GM12872 (cell line): ENCODE data around the gene NANOS1.

ENCODE experiments used
- CTCF ChIP-seq: IDR thresholded peaks from 3 replicates; pipeline ENCODE4 v1.5.1; 2011; ENCODE audit warnings: low read depth, mild to moderate bottlenecking, low read length, moderate library complexity; ENCODE audit not compliant: insufficient read depth

Gene NANOS1

GRCh38 chr10:118998183-118998582 is 31.3 kb upstream of the NANOS1 start:
- TF ChIP-seq CTCF: no peak

DNA sequence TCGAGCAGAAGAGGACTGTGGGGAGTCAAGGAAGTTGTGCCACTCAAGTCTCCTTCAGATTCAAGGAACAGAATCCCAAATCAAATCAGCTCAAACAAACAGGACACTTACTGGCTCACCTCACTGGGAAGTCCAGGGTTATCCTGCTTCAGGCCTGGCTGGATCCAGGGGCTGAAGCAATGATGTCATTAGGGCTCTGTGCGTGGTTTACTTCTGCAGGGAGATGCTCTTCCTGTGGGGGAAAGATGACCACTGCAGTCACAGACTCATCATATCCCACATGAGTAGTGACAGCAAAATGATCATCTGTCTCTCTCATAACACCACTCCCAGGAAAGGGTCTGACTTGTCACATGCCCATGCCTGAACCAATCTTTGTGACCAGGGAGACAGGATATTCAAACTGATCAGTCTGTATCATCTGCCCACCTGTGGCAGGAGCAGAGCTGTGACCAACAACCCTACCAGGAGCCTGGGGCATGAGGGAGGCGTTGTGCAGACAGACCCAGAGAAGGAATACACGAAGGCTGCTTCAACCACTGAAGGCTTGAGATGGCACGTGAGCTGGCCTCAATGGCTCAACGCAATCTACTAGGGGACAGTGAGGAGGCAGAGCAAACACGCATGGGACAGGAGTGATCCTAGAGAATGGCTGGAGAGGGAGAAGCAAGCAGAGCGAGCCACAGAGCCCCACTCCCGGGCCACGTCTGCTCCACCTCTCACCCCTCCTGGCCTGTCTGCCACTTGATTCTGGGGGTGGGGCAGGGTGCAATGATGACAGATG is 27.6 kb upstream of the NANOS1 start:
- no peak for TF ChIP-seq CTCF

DNA sequence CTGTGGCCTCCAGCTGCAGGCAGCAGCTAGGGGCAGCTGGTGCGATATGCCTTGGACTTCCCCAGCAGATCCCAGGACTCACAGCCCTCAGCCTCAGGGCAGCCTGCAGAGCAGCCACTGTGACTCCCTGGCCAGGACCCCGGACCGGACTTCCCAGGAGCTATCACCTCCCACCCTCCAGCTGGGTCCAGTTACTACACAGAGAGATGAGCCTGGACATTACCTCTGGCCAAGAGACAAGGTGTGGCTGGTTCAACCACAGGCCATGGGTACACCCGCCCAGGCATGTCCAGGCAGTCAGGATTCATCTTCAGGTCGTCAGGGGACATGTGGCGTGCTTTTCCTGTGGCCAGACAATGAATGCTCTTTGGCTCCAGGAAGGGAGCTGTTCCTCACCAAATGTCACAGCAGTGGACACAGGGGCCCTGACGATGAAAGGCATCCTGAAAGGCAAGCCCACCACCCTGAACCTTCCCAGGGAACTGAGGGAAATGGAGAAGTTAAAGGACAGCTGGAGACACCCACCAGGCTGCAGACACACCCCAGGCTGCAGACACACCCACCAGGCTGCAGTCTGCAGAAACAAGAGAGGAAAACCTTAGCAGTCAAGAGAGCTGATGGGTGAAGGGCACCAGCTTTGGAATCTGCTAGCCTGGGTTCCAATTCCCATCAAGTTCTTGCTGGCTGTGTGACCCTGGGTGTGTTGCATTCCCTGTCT is 25.8 kb upstream of the NANOS1 start:
- no peak for TF ChIP-seq CTCF

- no peak for TF ChIP-seq CTCF
Observed at GRCh38 chr10:119005362-119006043, 24.0 kb upstream of the NANOS1 start.

DNA sequence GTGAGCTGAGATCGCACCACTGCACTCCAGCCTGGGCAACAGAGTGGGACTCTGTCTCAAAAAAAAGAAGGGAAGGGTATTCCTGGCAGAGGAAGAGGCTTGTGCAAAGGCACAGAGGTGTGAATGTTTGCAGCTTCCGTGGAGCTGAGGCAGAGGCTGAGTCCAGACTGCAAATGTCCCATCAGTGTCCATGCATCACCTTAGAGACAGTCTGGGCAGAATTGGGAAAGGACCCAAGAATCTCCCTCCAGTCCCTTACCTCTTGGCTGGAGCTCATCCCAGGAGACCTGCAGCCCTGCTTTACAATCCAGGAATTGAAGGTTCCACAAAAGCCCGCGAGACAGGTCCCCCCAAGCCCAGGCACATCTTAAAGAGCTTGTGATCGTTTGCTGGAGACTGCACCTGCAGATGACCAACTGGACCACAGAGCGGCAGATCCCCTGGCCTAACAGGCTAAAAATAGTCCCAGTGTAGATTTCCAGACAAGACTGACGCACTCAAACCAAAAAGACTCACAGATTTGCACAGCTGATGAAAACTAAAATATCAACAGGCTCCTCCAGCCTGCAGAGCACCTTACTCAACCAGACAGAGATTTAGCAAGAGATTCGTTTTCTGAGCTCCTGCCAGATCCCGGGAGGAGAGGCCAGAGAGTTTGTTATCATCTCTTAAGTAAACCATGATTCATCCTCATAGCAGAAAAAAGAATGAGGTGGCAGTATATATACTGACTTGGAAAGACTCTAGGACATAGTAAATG is 22.9 kb upstream of the NANOS1 start:
- TF ChIP-seq CTCF: no peak

GRCh38 chr10:119007211-119007574 is 22.3 kb upstream of the NANOS1 start:
- TF ChIP-seq CTCF: no peak

DNA sequence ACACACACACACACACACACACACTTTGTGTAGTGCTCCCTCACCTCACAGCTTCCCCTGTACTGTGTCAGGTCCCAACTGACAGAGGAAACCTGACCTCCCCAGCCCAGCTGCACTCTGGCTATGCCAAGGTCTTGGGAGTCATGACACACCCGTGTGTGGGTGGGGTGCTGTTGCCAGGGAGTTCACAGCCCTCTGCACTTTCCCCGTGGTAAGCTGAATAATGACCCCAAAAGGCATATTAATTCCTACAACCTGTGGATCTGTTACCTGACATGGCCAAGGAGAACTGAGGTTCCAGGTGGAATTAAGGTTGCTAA is 8.9 kb upstream of the NANOS1 start:
- TF ChIP-seq CTCF: no peak
